ENCODE results near the gene DEF6.

- TF ChIP-seq POLR2A (IDR thresholded peaks at IDR 0.05) = peak in 3 of 4 donors; percentile 47 to 88 (median 85)
- TF ChIP-seq, protein P1, sequence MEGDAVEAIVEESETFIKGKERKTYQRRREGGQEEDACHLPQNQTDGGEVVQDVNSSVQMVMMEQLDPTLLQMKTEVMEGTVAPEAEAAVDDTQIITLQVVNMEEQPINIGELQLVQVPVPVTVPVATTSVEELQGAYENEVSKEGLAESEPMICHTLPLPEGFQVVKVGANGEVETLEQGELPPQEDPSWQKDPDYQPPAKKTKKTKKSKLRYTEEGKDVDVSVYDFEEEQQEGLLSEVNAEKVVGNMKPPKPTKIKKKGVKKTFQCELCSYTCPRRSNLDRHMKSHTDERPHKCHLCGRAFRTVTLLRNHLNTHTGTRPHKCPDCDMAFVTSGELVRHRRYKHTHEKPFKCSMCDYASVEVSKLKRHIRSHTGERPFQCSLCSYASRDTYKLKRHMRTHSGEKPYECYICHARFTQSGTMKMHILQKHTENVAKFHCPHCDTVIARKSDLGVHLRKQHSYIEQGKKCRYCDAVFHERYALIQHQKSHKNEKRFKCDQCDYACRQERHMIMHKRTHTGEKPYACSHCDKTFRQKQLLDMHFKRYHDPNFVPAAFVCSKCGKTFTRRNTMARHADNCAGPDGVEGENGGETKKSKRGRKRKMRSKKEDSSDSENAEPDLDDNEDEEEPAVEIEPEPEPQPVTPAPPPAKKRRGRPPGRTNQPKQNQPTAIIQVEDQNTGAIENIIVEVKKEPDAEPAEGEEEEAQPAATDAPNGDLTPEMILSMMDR (IDR thresholded peaks at IDR 0.05) = peak; percentile 98 to 100 (median 99)
- no peak for TF ChIP-seq EP300 (IDR thresholded peaks at IDR 0.05)
- peak; percentile 74 to 85 for TF ChIP-seq POLR2AphosphoS5 (IDR thresholded peaks at IDR 0.05)
Observed at GRCh38 chr6:35342258-35343091, 44.9 kb downstream of the DEF6 start, which contains the start of gene PPARD.
